ENCODE results near the gene SNTG2.
"Not testable (repeated sequence)": the region's sequence is repeated elsewhere in the genome, so short reads cannot be mapped to it uniquely, and the experiment has no call there.

SNTG2 gene

DNA sequence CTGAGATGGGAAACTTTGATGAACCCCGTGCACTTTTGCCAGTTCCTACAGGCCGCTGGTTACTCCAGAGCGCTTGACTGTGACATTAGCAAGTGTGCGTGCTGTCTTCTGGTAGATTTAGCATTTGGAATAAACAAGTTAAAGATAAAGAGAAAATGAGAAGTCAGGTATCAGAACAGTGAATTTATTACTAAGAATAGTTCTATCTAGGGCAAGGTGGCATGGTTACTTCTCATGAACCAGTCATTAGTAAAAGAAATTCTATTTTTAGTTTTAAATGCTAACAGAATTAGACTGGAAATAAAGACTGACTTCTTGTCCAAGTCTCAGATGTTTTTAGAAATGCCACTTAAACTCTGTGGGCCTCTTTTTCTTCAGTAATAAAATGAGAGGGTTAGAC is 258.6 kb downstream of the SNTG2 start:
- DNase-seq, result no peak

DNA sequence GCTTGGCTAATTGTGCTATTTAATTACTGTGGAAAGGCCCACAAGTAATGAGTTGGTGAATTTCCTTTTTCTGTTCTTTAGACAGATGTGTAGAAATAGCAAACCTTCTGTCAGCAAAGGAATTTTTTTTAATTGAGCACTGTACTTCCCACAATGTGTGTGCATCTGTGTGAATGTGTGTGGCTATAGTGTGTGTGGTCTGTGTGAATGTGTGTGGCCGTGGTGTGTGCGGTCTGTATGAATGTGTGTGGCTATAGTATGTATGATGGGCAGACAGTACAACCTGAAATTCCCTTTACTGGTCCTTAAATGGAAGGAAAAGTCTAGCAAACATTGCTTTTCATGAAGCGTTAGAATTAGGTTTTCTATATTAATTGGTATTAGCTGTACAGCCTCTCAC is 259.1 kb downstream of the SNTG2 start:
- no peak for DNase-seq

DNA sequence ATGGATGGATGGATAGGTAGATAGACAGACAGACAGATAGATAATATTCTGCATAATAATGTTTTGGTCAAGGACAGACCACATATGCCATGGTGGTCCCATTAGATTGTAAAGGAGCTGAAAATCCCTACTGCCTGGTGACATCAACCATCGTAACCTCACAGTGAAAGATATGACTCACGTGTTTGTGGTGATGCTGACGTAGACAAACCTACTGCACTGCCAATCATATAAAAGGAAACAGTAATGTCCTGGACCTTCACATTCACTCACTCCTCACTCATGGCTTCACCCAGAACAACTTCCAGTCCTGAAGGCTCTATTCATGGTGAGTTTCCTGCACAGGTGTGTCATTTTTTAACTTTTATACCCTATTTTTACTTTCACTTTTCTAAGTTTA is 259.7 kb downstream of the SNTG2 start:
- DNase-seq, result no peak

DNA sequence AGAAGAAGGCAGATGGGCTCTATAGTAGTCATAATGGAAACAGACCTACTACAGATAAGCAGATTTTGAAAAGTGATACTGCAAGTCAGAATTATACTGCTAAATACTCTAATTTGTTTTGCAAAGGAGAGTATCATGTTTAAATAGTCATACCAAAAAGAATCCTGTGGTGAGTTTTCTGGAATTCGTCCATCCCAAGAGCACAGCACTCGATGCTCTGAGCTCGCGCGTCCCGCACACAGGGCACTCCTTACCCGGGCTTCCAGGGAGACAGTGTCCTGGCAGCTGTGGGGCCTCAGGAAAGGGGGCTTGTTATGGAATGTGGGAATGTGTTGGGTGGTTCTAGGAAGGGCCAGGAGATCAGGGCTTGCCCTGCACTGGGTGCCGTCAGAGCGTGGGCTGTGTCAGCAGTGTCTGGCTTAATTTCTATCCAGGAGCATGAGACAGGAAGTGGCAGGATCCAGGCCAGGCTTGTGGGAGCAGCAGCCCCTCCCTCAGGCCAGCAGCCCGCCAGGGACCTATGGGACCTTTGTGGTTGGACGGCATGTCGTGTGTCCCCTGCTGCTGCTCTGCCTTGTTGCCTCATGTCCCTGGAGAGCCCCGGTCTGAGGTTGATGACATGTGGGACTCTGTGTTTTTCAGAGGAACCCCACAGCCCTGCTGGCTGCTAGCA is 269.4 kb downstream of the SNTG2 start:
- DNase-seq, result no peak

DNA sequence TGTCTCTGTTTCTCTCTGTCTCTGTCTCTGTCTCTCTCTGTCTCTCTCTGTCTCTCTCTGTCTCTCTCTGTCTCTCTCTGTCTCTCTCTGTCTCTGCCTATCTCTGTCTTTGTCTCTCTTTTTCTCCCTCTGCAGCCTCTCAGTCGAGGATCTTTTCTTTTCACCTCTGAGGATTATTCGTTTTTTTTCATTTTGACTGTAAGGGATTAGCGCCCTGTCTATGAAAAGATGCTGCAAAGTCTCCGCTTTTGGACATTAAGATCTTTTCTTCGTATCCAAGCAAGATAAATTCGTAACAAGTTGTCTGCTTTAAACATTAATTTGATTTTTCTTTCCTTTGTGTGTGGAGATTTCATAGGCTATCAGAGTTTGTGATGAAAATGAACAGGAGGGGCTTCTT is 271.4 kb downstream of the SNTG2 start:
- DNase-seq, result no peak

DNA sequence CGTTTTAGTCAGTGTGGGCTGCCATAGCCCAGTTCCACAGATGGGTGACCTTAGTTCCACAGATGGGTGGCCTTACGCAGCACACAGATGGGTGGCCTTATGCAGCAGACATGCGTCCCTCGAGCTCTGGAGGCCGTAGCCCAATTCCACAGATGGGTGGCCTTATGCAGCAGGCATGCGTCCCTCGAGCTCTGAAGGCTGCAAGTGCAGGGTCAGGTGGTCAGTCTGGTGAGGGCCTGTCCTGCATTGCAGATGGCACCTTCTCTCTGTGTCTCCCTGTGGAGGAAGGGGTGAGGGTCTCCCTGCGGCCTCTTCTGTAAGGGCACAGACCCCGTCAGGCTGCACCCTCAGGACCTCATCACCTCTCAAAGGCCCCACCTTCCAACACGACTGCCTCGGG is 273.1 kb downstream of the SNTG2 start:
- no peak for DNase-seq

DNA sequence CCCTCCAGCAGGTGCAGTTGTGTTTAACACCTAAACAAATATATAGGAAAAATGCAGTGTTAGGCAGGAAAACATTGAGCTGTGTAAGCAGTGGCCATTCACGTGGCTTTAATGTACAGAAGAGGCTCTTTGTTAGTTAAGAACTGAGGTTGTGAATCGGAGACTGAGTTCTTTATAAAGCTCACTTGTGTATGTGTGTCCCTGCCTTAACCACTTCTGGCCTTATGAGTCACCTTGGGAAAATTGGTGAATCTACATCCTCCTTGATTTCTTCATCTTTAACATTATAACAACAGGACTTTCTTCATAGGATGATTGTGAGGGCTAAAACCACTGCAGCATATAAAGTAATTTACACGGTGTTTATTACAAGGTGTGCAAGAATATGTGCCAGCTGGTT is 274.3 kb downstream of the SNTG2 start:
- DNase-seq, result no peak

DNA sequence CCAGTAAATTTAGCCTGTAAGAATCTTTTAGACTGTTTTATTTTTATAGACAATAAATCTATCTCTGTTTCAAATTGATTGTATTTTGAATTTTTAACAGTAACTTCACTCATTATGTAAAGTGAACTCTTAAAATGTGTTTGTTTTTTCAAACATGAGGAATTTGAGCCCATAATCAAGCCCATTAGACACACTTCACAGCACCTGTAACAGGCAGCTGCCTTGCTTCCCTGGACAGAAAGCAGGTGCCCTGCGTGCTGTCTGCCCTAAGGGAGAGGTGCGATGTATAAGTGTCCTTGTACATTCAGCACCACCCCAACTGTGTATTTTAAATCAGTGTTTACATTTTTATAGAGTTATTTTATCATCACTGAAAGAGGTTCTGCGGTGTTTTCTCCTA is 276.1 kb downstream of the SNTG2 start:
- peak; percentile 90 for DNase-seq

DNA sequence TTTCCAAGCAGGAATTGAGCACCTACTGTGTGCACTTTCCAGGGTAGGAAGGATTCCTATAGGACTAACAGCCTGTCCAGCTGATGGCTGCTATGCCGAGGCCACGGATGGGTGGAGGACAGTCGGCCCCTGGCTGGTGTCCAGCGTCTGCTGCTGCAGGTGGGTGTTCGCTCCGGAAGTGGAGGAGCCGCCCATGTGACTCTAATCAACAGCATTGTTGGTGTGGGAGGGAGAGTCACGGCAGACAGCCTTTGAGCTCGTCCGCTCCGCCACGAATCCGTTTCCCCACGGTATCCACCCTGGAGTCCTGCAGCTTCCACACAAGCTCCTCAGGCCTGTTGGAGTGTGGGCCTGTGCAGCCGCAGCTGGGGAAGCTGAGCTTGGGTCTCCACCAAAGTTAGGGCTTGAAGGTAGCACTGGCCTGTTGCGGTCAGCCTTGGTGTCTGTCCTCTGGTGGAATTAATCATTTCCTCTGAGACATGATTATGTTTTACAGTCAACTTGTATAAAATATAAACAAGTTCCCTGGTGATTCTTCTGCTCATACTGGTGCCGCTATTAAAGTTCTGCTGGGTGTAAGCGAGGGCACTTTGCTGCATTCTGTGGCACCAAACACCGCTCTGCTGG is 276.7 kb downstream of the SNTG2 start:
- peak; percentile 78 for DNase-seq

DNA sequence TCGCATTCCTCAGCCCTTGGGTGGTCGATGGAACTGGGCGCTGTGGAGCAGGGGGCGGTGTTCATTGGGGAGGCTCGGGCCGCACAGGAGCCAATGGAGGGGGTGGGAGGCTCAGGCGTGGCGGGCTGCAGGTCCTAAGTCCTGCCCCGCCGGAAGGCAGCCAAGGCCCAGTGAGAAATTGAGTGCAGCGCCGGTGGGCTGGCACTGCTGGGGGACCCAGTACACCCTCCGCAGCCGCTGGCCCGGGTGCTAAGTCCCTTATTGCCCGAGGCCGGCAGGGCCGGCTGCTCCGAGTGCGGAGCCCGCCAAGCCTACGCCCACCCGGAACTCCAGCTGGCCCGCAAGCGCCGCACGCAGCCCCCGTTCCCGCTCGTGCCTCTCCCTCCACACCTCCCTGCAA is 278.9 kb downstream of the SNTG2 start:
- DNase-seq, result not testable (repeated sequence)

DNA sequence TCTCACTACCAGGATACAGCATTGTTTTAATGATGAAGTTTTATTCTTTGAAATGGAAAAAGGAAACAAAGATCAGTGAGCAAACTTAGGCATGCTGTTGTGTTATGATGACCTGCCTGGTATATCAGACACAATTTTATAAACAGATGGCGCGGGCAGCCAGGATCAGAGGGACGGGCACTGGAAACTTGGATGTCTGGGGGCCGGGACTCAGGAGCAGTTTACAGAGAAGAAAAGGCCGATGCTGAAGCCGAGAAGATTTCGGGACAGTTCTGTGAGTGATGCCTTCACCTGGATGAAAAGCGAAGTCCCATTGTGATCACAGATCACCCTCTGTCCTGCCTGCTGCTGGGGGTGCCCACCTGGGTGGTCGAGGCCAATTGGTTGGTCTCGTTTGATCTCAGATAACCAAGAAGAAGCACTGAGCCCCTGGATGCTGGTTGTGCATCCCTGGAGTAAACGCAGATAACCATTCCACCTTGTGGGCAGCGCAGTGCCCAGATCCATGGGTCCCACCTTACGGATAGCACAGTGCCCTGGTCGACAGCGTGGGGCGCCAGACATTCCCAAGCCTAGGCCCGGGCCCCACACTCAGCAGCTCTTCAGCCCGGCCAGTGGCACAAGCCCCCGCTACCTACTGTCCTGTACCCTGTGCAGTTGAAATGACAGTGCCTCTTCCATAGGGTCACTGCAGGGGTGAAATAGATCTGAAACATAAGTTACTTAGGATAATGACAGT is 279.7 kb downstream of the SNTG2 start:
- no peak for DNase-seq

DNA sequence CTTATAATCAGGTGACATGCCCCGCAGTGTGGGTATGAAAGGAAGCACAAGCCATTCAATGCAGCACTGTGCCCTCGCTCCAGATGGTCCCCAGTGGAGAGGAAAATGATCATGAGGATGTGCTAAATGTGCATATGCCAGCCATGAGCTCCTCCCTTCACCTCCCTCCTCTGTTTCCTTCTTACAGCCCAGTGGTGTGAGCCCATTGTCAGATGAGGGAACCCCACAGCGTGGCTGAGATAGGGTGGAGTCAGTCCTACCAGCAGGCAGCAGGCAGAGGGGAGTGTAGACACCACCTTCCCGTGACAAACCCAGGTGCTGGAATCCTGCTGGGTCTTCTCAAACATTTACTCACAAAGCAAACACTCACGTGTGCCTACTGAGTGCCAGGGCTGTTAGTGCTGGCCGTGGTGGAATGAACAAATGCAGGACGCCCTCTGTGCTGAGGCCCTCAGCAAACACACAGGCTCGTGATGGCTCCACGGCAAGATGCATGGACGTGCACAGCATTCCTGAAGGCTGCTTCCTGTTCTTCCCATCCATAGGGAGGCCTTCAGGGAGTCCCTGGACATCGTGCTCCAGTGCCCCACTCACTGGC is 280.9 kb downstream of the SNTG2 start:
- no peak for DNase-seq

DNA sequence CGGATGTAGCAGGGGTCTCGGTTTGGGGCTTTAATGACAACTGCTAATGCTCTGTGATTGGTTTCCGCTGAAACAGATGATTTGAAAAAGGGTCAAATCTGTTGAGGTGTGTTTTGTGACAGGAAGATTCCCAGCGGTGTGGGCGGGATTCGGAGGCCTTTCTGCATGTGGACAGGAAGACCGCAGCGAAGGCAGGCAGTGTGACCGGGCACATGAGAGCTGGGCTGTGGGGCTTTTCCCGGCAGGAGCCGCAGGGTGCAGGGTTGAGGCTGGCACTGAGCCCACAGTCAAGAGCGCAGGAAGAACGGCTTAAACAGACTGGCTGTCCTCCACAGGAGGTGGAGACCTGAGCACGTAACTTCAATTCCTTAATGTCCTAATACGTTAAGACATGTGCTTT is 282.6 kb downstream of the SNTG2 start:
- DNase-seq, result peak; percentile 38

DNA sequence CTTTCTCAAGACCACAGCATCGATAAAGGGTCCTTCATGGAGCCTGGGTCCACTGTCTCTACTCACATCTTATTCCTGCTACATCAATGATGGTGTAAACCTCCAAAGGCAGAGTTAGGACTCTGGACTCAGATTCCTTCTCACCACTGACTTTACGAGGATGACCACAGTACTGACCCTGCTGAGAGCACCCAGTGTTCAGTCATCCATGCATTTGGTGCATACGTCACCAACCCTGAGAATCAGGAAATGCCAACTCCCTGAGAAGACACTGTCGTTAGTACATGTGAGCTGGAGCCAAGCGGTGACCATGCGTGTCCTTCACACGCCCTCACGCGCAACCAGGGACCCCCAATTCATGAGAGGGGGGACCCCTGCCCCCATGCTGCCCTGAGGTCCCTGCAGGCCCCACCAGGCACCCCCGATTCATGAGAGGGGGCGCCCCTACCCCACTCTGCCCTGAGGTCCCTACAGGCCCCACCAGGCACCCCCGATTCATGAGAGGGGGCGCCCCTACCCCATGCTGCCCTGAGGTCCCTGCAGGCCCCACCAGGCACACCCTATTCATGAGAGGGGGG is 284.2 kb downstream of the SNTG2 start:
- no peak for DNase-seq

DNA sequence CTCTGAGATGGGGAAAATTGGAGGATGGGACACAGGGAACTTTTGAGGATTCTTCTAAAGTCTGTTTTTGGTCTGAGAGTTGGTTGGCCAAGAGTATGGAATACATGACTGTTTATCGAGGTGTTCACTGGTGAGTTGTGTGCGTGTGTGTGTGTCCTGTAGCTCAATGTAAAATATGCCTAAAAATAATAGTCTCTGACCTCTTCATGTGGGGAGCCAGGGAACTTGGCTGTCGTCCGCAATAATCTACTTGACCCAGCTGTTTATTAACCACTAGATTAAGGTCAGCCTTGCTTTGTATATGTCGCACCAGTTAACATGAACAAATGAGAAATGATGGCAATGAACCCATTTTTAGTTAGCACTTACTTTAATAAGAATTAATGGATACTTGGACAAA is 285.2 kb downstream of the SNTG2 start:
- DNase-seq, result no peak

DNA sequence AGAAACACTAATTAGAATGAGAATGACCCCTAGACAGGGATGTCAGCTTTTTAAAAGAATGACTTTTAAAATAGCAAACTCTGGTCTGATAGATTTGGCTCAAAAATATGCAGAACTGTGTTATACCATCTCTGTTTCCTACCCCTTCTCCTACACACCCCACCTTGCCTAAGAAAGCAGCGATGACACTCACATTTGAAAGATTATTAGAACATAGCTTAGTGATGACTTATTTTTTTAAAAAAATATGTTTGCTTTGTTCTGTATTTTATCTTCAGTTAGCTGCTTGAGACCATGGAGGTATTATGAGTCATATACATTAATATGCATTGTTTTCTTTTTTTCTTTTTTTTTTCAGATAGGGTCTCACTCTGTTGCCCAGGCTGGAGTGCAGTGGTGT is 286.0 kb downstream of the SNTG2 start:
- DNase-seq, result no peak

DNA sequence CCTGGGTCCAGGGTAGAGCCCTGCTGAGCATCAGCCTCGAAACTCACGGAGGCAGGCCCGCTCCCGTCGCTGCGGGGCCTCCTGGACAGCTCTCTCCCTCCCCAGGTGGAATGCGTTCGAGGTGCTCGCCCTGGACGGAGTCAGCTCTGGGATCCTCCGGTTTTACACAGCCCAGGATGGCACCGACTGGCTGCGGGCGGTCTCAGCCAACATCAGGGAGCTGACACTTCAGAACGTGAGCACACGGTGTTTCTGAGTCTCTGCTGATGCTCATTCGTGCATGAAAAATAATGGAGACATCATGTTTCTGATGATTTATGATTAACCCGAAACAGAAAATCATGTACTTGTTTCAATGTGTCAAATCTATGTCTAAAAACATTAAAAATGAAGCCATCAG is 287.1 kb downstream of the SNTG2 start:
- no peak for DNase-seq

DNA sequence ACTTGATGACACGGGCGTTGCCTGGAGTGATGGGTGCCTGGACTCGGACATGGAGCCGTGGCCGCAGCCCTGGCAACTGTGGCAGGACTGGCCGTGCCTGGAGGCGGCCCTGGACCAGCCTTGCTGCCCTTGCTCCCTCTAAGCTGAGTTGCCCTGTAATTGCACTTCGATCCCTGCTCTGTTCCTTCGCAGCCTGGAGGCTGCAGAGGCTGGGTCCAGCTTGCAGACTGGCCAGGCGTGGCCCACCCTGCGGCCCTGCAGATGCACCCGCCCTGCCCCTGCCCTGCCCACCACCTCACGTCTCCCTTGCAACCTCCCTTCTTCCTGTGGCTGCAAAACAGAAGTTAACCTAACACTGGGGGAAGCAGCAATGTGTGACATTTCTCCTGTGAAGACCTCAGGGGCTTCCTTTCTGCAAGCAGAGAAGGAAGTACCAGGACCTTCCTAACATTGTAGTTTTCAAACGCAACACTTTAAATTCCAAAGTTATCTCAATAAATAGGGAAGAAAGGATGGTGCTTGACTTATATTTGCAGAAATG is 288.0 kb downstream of the SNTG2 start:
- DNase-seq, result no peak

DNA sequence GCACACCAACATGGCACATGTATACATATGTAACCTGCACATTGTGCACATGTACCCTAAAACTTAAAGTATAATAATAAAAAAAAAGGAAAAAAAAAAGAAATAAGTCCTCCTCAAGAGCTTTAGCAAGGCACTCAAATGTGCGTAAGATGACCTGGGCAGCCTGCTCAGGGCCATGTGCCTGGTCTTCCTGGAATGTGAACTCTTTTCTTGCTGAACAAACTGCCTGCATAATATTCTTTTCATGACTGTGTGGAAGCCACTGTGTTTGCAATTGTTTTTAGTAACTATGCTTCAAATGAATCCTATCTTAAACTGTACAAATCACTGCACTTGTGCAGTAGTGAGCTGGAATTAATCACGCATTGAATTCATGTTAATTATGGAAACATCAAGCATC is 294.5 kb downstream of the SNTG2 start:
- DNase-seq, result no peak

DNA sequence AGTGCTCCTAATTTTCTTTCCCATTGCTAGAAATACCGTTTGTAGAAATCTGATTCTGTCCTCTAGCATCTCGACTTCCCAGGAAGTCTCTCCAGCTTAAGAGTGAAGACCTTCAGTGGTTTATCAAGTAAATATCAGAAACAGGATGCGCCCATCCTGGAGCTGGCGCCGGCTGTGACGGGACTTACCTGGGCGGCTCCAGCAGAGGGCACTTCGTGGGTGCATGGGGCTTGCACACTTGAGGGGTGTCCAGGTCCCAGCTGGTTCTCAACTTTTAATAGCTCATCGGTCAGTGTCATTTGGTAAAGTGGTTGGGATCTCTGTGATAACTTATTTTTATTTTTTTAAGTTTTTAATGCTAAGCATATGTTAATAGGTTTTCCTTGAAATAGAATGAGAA is 295.6 kb downstream of the SNTG2 start:
- no peak for DNase-seq

DNA sequence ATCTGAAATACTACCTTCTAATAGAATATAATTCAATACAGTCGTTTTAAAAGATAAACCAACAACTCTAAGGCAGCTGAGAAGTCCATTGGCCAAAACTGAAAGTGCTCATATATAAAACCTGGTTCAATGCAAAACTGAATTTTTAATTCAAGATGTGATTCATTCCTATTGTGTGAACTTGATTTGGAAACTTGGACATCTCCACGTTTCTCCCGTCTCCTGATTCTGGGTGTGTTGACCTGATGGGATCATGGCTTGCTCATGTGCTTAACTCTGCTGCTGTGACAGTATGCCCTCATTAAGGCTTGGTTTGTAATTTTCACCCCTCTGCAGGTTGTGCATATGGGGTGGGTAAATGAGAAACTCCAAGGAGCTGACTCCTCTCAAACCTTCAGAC is 296.3 kb downstream of the SNTG2 start:
- DNase-seq, result no peak

DNA sequence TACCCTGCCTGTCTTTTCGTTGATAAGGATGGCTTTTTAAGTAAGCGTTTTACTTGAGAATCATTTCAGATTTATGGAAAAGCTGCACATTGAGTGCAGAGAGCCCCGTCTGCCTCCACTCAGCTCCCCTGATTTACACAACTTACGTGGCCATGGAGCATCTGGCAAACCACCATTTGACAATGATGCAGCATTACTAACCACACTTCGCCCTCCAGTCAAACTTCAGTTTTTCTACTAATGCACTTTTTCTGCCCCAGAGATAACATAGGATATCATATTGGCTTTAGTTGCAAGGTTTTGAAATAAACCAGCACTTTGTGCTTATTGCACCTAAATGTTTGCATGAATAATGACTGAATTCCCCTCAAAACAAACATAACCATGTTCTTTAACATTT is 297.5 kb downstream of the SNTG2 start:
- no peak for DNase-seq

DNA sequence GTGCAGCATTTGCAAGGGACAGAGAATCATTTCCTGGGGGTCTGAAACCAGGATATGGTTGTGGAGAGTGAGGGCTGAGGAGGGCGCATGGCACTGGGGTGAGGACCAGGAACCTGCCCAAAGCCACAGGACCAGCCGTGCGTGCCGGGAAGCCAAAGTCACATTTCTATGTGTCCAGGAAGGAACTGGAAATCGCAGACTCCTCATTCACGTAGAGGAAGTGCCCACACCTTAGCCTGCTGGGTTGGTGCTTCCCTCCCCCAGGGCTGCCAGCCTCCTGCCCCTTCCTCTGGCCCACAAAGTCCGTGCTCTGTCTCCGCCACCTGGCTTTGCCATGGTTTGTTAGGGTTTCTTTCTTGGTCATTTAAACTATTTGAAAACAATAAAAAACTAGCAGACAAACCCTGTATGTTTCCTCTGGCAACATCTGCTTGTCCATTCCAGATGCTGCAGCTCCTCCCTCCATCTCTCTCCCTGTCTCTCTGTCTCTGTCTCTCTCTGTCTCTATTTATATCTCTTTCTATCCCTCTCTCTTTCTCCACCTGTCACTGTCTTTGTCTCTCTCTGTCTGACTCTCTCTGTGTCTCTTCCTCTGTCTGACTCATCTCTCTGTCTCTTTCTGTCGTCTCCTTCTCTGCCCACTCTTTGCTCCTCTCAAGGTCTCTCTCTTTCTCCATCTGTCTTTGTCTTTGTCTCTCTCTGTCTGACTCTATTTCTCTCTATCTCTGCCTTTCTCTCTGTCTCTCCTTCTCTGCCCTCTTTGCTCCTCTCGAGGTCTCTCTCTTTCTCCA is 299.4 kb downstream of the SNTG2 start:
- DNase-seq, result no peak

Measured in NCI-H1105 treated with DMSO at 0.1 percent for 48 hours (cell line).